Pancreas (tissue), 10 donors: Measurements from ENCODE around the gene FAM210A. TPM values are rescaled to one million over a fixed set of nuclear protein-coding genes. Genes with fewer than 3 reads are reported as not detected.
"Not testable (repeated sequence)": the region's sequence is repeated elsewhere in the genome, so short reads cannot be mapped to it uniquely, and the experiment has no call there.

Experiments
- ATAC-seq, 4 donors: fragments of 200-7000 bp; cut with Tn5 transposase; one replicate each; pipeline versions ENCODE4 v1.8.0 to v1.9.1; 2020; ENCODE audit warnings: mild to moderate bottlenecking in 4 of 4, moderate library complexity in 4 of 4
- DNase-seq, 6 donors: peaks; one replicate each; pipeline ENCODE4 v3.0.0-alpha.2; 2020
- FAIRE-seq: peaks from 2 replicates; lab custom pipeline; 2012; peaks lifted over from hg19 to GRCh38; lab: Jason Lieb, UNC
- H3K27ac ChIP-seq, 4 donors: fragments of 200-600 bp; sonication (generic); 1 replicate in 3 of 4; 2 replicates in 1 of 4; pipeline versions ENCODE4 v1.5.0 to v1.8.0; 2020
- H3K27me3 ChIP-seq, 4 donors: fragments of 200-600 bp; one replicate each; pipeline ENCODE4 v1.8.0; 2021
- H3K36me3 ChIP-seq, 3 donors: fragments of 200-600 bp; sonication (generic) in 1 of 3; one replicate each; pipeline versions ENCODE4 v1.5.0 to v1.8.0; 2020 to 2021
- H3K4me1 ChIP-seq, 3 donors: fragments of 200-600 bp; one replicate each; pipeline ENCODE4 v1.8.0; 2021
- H3K4me3 ChIP-seq, 4 donors: fragments of 200-600 bp; sonication (generic) in 2 of 4; one replicate each; pipeline versions ENCODE4 v1.5.0 to v1.8.0; 2020 to 2021
- H3K9me3 ChIP-seq, 4 donors: fragments of 200-600 bp; one replicate each; pipeline ENCODE4 v1.8.0; 2021
- WGBS, 2 donors: extraction: QIAGEN DNeasy Blood & Tissue Kit; methylation state at CpG; one replicate each; pipeline ENCODE4 v1.1.7; 2013; 5-methylcytosine and 5-hydroxymethylcytosine counted together
- intact Hi-C, 3 donors: fragments of 100-400 bp; cut with DNase I; formaldehyde crosslinking; loops; one replicate each; pipeline versions ENCODE4 v1.11.1 to v1.14.2; 2022
- polyA plus RNA-seq, 2 donors: library from polyadenylated mRNA; stranded (reverse); fragments of 200-250 nt; gene quantifications; one replicate each; pipeline ENCODE4 v1.2.3, GENCODE V29; 2013
- total RNA-seq, 6 donors: library from RNA; stranded (reverse); fragmentation: NEBNext Ultra II Directional in 4 of 6; extraction: Animal tissue kit (Norgen Biotek cat#: 25700) in 4 of 6; gene quantifications; one replicate each; pipeline versions ENCODE4 v1.2.1 to v1.2.4, GENCODE V29; 2021 to 2023
- TF ChIP-seq, protein P1 (sequence below), 4 donors: fragments of 200-600 bp; sonication (generic) in 3 of 4; IDR thresholded peaks; one replicate each; pipeline versions ENCODE4 v1.5.0 to v1.8.0; 2021; ENCODE audit warnings: antibody characterized with exemption in 4 of 4
- donor health status: healthy with polysubstance abuse.
- donor health status: DM: no; HTN: no; CAD: no; lungs with moderate emphysema.
- donor health status: DM: no; HTN: no; CAD: no.
- donor health status: control.
- donor health status: control.
- donor health status: Bipolar disorder and iron deficiency.
- donor health status: DM: yes; HTN: yes; CAD: no.
- donor health status: DM: no; HTN: no; CAD: no.
- donor health status: DM: no; HTN: no; CAD: no.
- donor health status: DM: yes; HTN: yes; CAD: no.

FAM210A gene
- total and polyA plus RNA-seq, 8 donors: 1.5 to 7.2 (median 3.1) TPM

DNA sequence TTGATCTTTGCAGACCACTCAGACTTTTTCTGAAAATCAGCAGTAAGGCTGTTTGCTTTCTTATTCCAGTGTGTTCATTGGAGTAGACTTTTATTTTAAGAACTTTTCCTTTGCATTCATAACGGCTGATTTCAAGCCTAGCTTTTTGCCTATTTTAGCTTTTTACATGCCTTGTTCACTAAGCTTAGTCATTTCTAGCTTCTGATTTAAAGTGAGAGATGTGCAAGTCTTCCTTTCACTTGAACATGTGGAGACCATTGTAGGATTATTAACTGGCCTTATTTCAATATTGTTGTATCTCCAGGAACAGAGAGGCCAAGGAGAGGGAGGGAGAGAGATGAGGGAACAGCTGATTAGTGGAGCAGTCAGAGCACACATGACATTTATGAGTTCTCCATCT is 32.3 kb upstream of the FAM210A start:
- intact Hi-C loops: no loop called here
- ATAC-seq (no peak), DNase-seq (no peak), FAIRE-seq (no peak)
- 76 to 91% methylated on average over 1 of the region's 1 CpG for WGBS, 2 donors
- Histone ChIP-seq H3K27me3 (no peaks in the 10 kb centered on the region), H3K27ac (no peak overlapping the region), H3K36me3 (peaks cover 0 to 38% (median 3%) of the 10 kb centered on the region in 3 donors), H3K4me1 (no peaks in the 10 kb centered on the region), H3K9me3 (no peaks in the 10 kb centered on the region), H3K4me3 (no peak overlapping the region)
- TF ChIP-seq, protein P1, sequence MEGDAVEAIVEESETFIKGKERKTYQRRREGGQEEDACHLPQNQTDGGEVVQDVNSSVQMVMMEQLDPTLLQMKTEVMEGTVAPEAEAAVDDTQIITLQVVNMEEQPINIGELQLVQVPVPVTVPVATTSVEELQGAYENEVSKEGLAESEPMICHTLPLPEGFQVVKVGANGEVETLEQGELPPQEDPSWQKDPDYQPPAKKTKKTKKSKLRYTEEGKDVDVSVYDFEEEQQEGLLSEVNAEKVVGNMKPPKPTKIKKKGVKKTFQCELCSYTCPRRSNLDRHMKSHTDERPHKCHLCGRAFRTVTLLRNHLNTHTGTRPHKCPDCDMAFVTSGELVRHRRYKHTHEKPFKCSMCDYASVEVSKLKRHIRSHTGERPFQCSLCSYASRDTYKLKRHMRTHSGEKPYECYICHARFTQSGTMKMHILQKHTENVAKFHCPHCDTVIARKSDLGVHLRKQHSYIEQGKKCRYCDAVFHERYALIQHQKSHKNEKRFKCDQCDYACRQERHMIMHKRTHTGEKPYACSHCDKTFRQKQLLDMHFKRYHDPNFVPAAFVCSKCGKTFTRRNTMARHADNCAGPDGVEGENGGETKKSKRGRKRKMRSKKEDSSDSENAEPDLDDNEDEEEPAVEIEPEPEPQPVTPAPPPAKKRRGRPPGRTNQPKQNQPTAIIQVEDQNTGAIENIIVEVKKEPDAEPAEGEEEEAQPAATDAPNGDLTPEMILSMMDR (IDR thresholded peaks at IDR 0.05): no peak

DNA sequence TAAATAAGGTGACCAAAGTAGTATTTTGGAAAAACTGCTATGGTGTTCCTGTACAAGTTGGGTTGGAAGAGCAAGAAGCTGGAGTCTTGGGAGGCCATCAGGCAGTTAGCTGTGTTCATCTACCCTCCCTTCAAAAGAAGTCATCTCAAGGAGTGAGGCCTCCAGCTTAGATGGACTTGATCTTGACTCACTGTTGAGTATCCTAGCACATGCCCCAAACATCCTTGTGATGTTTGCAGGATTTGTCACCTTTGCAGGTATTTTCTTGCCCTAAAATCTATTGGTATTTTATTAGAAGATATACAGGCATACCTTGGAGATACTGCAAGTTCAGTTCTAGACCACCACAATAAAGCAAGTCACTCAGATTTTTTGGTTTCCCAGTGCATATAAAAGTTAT is 30.3 kb upstream of the FAM210A start:
- intact Hi-C loops: no loop called here
- no peak for ATAC-seq
- Histone ChIP-seq H3K27me3 (no peaks in the 10 kb centered on the region), H3K9me3 (no peaks in the 10 kb centered on the region), H3K4me3 (no peak overlapping the region), H3K36me3 (peaks cover 3 to 38% (median 9%) of the 10 kb centered on the region in 3 donors), H3K4me1 (no peaks in the 10 kb centered on the region), H3K27ac (no peak overlapping the region)
- DNase-seq: no peak
- TF ChIP-seq, protein P1 (IDR thresholded peaks at IDR 0.05): no peak
- no peak for FAIRE-seq

GRCh38 chr18:13756261-13756660 is 29.9 kb upstream of the FAM210A start:
- H3K4me3 ChIP-seq: no peak overlapping the region
- DNase-seq: no peak
- intact Hi-C loops: no loop called here
- H3K9me3 ChIP-seq: no peaks in the 10 kb centered on the region
- 96 to 98% methylated on average over 2 of the region's 2 CpGs for WGBS, 2 donors
- TF ChIP-seq, protein P1 (IDR thresholded peaks at IDR 0.05): no peak
- no peaks in the 10 kb centered on the region for H3K4me1 ChIP-seq
- no peak for FAIRE-seq
- H3K27me3 ChIP-seq: no peaks in the 10 kb centered on the region
- peaks cover 3 to 38% (median 9%) of the 10 kb centered on the region in 3 donors for H3K36me3 ChIP-seq
- ATAC-seq: no peak
- no peak overlapping the region for H3K27ac ChIP-seq

DNA sequence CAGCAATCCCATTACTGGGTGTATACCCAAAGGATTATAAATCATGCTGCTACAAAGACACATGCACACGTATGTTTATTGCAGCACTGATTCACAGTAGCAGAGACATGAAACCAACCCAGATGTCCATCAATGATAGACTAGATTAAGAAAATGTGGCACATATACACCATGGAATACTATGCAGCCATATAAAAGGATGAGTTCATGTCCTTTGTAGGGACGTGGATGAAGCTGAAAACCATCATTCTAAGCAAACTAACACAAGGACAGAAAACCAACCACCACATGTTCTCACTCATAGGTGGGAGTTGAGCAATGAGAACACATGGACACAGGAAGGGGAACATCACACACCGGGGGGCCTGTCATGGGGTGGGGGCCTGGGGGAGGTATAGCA is 25.2 kb upstream of the FAM210A start:
- H3K4me1 ChIP-seq, intact Hi-C loops, H3K4me3 ChIP-seq, H3K9me3 ChIP-seq, DNase-seq, H3K27ac ChIP-seq, H3K27me3 ChIP-seq, FAIRE-seq, ATAC-seq: not testable (repeated sequence)
- 97 to 98% methylated on average over 3 of the region's 3 CpGs for WGBS, 2 donors
- peaks cover 3 to 55% (median 17%) of the 10 kb centered on the region in 3 donors for H3K36me3 ChIP-seq

- ATAC-seq: no peak
- no peak for FAIRE-seq
- TF ChIP-seq, protein P1 (IDR thresholded peaks at IDR 0.05): no peak
- H3K9me3 ChIP-seq: no peaks in the 10 kb centered on the region
- H3K4me3 ChIP-seq: no peak overlapping the region
- no peaks in the 10 kb centered on the region for H3K27me3 ChIP-seq
- no peak for DNase-seq
- WGBS, 2 donors: 95 to 96% methylated on average over 3 of the region's 3 CpGs
- intact Hi-C loops: no loop called here
- H3K36me3 ChIP-seq: peaks cover 0 to 46% (median 8%) of the 10 kb centered on the region in 3 donors
- H3K27ac ChIP-seq: no peak overlapping the region
- no peaks in the 10 kb centered on the region for H3K4me1 ChIP-seq
Observed at GRCh38 chr18:13746633-13747032, 20.3 kb upstream of the FAM210A start.
